Activated naive CD8-positive, alpha-beta T cell treated with anti-CD3 and anti-CD28 coated beads for 36 hours (primary cell): ENCODE data around the gene TMEM74B. TPM values are rescaled to one million over a fixed set of nuclear protein-coding genes. Genes with fewer than 3 reads are reported as not detected.

ENCODE experiments used
- DNase-seq: peaks from one replicate; pipeline ENCODE4 v3.0.0; 2021
- H3K27ac Mint-ChIP-seq: one replicate; pipeline ENCODE4 v1.8.0; 2022; ENCODE audit warnings: mild to moderate bottlenecking, moderate library complexity, mixed read lengths
- H3K27me3 Mint-ChIP-seq: one replicate; pipeline ENCODE4 v1.8.0; 2022; ENCODE audit warnings: mild to moderate bottlenecking, mixed read lengths
- H3K36me3 Mint-ChIP-seq: one replicate; pipeline ENCODE4 v1.8.0; 2021; ENCODE audit warnings: mild to moderate bottlenecking, mixed read lengths
- H3K4me1 Mint-ChIP-seq: one replicate; pipeline ENCODE4 v1.8.0; 2021; ENCODE audit warnings: mixed read lengths
- H3K4me3 Mint-ChIP-seq: one replicate; pipeline ENCODE4 v1.8.0; 2022; ENCODE audit warnings: mild to moderate bottlenecking, moderate library complexity, mixed read lengths
- H3K9me3 Mint-ChIP-seq: one replicate; pipeline ENCODE4 v1.8.0; 2022; ENCODE audit warnings: mixed read lengths
- total RNA-seq, 2 experiments: library from RNA; stranded (reverse); gene quantifications; one replicate each; pipeline ENCODE4 v1.2.3, GENCODE V29; 2021

Gene TMEM74B
- total RNA-seq, 2 experiments from 2014 or later: 1.5 to 1.9 TPM

DNA sequence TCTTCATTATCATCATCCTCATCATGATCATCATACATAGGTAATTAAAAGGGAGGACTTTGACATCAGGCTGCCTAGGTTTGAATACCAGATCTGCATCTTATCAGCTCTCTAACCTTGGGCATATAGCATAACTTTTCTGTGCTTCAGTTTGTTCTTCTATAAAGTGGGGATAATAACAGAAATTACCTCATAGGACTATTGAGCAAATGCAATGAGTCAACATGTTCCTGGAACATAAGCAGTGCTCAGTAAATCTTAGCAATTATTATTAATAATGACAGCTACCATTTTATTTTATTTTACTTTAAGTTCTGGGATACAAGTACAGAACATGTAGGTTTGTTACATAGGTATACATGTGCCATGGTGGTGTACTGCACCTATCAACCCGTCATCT is 25.7 kb upstream of the TMEM74B start:
- Mint-ChIP-seq H3K9me3 (no peaks in the 10 kb centered on the region), H3K4me3 (no peak overlapping the region), H3K36me3 (no peaks in the 10 kb centered on the region), H3K27ac (no peak overlapping the region), H3K4me1 (peaks cover 14% of the 10 kb centered on the region), H3K27me3 (no peaks in the 10 kb centered on the region)
- no peak for DNase-seq

DNA sequence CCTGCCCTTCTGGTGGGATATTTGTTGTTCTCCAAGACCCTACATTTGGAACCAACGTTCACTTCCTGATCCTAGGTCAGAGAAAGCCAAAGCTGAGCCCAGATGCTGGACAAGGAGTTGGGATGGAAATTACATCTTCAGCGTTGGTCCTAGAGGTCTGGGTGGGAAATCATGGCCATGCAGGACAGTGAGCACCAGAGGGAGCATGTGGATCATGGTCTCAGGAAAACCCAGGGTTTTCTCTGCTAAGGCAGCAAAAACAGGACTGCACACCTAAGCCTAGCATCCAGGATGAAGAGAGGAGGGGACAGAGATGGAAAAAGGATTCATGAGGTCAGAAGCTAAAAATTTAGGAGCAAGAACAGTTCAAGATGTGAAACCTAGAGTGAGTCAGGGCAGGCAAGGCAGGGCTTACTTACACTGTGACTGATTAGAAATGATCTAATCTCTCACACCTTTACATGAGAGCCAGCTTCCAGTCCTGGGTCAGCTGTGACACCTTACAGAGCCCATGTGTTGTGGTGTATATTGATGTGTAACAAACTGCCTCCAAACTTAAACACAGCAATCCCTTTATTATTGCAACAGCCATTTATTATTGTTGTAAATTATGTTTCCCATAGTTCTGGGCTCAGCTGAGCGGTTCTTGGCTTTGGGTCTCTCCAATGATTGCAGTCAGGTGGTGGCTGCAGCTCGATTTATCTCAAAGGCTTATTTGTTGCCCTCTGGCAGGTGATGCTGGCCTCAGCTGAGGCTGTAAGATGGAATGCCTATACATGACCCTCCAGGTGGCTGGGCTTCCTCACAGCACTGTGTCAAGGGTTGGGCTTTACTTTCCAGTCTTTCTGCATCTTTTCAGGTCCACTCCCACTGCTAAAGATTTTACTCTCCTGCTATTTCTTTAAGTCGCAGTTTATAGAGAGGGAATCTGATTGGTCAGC is 24.9 kb upstream of the TMEM74B start:
- Mint-ChIP-seq H3K36me3 (no peaks in the 10 kb centered on the region), H3K27ac (no peak overlapping the region)
- DNase-seq: no peak

DNA sequence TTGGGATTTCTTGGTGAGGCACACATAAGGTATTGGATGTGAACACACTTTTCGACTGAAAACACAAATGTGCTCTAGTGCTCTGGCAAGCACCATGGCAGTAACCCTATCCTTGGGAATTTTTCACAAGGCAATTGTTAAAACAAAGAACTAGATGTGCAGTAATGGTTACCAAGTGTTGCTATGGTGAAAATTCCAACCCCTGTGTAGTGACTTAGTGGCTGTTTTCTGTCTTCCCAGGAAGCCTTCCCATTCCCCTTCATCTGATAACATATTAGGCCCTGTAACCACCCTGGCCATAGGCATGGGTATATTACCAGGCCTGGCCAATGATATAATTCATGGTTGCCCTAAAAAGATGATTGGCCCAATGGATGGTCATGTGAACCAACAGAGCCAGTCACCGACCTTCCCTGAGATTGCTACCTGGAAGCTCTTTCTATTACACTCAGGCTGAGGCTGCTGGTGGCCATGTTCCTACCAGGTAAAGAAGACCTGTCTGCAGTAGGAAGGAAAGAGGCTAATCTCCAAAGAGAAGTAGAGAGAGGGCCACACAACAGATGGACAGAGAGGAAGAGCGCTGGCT is 22.6 kb upstream of the TMEM74B start:
- Mint-ChIP-seq H3K27me3 (no peaks in the 10 kb centered on the region), H3K27ac (no peak overlapping the region), H3K4me1 (no peaks in the 10 kb centered on the region), H3K4me3 (no peak overlapping the region), H3K9me3 (no peaks in the 10 kb centered on the region), H3K36me3 (no peaks in the 10 kb centered on the region)
- DNase-seq: no peak

More for the DNA sequence above, 24.9 kb upstream of the TMEM74B start:
- no peaks in the 10 kb centered on the region for H3K27me3 Mint-ChIP-seq
- no peaks in the 10 kb centered on the region for H3K9me3 Mint-ChIP-seq
- H3K4me3 Mint-ChIP-seq: no peak overlapping the region
- peaks cover 6% of the 10 kb centered on the region for H3K4me1 Mint-ChIP-seq

DNA sequence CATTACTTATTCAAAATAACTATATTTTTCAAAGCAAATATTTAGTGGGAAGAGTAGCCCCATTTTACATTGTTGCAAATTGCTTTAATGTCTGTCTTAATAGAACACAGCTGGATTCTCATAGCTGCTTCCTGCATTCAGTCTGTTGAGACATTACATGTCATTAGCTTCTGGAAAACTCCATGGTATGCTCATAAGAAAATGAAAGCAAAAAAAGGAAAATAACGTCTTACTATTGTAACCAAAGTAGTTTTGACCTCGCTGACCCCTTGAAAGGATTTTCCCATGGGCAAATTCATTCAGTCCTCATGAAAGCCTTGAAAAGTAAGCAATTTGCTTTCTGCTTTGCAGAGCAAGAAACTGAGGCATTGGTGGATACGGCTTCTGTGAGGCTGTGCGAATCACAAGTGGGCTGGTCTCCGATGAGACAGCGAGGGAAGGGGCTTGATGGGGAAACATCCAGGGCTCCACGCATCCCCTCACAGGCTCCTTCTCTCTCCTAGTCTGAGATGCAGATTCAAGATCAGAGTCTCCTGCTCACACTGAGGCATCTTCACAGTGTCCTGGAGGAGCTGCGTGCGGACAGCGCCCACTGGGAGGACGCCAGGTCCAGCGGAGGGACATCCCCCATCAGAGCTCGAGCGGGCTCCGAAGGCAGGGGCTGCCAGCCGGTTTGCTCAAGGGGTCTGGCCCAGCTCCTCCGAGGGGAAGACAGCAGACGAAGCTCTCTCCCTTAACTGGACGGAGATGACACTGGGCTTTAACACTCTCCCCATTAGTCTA is 21.8 kb upstream of the TMEM74B start:
- Mint-ChIP-seq H3K4me3 (no peak overlapping the region), H3K9me3 (no peaks in the 10 kb centered on the region), H3K27me3 (no peaks in the 10 kb centered on the region), H3K36me3 (no peaks in the 10 kb centered on the region), H3K27ac (no peak overlapping the region), H3K4me1 (no peaks in the 10 kb centered on the region)
- no peak for DNase-seq

DNA sequence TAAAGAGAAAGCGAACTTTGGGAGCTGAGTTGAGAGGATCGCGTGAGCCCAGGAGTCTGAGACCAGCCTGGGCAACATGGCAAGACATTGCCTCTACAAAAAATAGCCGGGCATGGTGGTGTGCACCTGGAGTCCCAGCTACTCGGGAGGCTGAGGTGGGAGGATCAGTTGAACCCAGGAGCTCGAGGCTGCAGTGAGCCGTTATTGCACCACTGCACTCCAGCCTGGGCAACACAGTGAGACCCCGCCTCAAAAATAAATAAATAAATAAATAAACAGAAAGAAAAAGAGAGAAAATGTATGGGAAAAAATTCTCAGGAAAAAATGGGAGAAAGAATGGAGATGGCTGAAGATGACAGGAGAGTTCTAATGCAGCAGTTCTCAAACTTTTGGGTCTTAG is 21.0 kb upstream of the TMEM74B start:
- H3K9me3 Mint-ChIP-seq: no peaks in the 10 kb centered on the region
- H3K36me3 Mint-ChIP-seq: no peaks in the 10 kb centered on the region
- no peaks in the 10 kb centered on the region for H3K4me1 Mint-ChIP-seq
- no peak for DNase-seq
- no peaks in the 10 kb centered on the region for H3K27me3 Mint-ChIP-seq
- H3K27ac Mint-ChIP-seq: no peak overlapping the region
- H3K4me3 Mint-ChIP-seq: no peak overlapping the region

DNA sequence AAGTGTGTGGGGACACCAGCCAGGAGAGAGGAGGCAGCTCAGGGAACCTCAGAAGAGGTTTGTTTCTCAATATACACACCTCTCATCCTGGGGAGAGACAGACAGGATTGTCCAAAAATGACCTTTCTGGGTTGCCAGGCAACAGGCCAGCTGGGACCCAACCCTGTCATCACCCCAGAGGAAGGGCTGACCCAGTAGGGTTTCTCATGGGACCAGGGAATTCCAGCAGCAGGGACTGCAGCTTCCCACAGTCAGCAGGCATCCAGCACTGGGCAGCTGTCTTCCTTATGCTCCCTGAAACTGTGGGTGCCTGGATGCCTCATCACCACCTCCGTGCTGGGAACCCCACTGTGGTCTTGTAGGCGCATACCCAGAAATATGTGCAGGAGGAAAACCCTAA is 19.8 kb upstream of the TMEM74B start:
- no peaks in the 10 kb centered on the region for H3K36me3 Mint-ChIP-seq
- H3K9me3 Mint-ChIP-seq: no peaks in the 10 kb centered on the region
- H3K4me1 Mint-ChIP-seq: no peaks in the 10 kb centered on the region
- no peak overlapping the region for H3K4me3 Mint-ChIP-seq
- H3K27me3 Mint-ChIP-seq: no peaks in the 10 kb centered on the region
- no peak overlapping the region for H3K27ac Mint-ChIP-seq
- no peak for DNase-seq

DNA sequence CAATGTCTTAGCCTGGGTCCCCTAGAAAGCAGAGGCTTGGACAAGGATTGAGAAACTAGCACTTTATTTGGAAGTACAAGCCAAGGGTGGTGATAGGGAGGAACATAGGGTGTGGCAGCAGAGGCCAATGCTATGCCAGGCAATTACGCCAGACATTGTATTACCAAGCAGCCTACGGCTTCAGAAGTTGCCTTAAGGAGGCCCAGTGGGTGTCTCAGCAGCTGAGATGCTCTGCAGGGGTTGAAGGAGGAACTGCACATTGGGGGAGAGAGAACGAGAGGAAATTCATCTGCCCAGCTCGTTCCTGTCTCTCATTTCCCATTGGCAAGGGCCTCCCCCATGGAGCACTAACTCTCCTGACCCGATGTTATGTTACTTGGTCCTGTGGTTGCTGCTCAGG is 19.3 kb upstream of the TMEM74B start:
- H3K36me3 Mint-ChIP-seq: no peaks in the 10 kb centered on the region
- no peak overlapping the region for H3K4me3 Mint-ChIP-seq
- H3K4me1 Mint-ChIP-seq: no peaks in the 10 kb centered on the region
- no peak for DNase-seq
- no peaks in the 10 kb centered on the region for H3K9me3 Mint-ChIP-seq
- no peaks in the 10 kb centered on the region for H3K27me3 Mint-ChIP-seq
- no peak overlapping the region for H3K27ac Mint-ChIP-seq

DNA sequence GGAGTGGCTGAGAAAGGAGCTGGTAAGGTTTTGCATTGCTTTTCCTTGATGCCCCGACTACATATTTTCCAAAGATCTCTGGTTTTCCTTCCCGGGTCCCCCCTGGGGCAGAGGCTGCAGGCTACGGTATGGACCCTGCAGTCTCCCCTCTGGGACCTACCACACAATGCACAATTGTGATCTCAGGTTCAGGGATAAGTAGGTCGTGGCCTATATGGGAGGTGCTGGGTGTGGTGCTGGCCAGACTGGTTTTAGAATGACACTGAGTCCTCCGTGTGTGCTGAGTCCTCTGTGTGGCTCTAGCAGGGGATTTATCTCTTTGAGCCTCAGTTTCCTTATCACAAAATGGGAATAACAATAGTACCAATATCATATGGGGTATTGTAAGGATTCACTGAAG is 18.8 kb upstream of the TMEM74B start:
- no peaks in the 10 kb centered on the region for H3K9me3 Mint-ChIP-seq
- H3K4me1 Mint-ChIP-seq: no peaks in the 10 kb centered on the region
- no peaks in the 10 kb centered on the region for H3K36me3 Mint-ChIP-seq
- DNase-seq: no peak
- no peak overlapping the region for H3K27ac Mint-ChIP-seq
- no peaks in the 10 kb centered on the region for H3K27me3 Mint-ChIP-seq
- no peak overlapping the region for H3K4me3 Mint-ChIP-seq

DNA sequence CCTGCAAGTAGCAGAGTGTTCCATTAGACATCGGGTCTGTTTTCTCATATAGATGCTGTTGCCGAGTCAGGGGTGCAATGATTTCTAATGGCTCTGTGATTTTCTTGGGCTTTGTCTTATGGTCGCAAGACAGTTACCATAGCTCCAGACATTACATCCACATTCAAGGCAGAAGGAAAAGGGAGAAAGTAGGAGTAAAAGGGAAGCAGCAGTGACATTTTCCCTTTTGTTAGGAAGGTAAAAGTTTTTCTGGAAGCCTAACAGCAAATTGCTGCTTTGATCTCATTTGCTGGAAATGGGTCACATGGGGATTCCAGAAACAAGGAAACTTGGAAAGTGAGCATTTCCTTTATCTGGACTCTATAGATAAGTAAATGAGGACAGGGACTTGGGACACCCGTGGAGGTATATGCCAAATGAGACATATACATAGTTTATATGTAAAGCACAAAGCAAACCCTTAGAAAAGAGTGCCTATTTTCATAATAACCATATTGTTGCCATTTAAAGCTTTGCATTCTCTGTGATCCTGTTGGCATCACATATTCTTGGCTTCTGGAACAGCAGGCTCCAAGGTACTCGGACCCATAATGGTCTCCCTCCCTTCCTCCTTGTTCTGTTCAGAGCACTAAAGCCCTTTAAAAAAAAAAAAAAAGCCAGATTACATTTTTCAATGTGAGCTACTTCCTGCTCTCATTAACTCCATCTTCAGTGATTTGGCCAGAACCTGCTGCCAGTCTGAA is 18.2 kb upstream of the TMEM74B start, which contains the start of gene C20orf202:
TSS of gene C20orf202 (plus strand) at position 693 of the 743 bp plus-strand sequence. CDS start 132 bp downstream, outside the sequence.
- H3K27me3 Mint-ChIP-seq: no peaks in the 10 kb centered on the region
- H3K36me3 Mint-ChIP-seq: no peaks in the 10 kb centered on the region
- no peaks in the 10 kb centered on the region for H3K9me3 Mint-ChIP-seq
- no peak for DNase-seq
- no peaks in the 10 kb centered on the region for H3K4me1 Mint-ChIP-seq
- no peak within 1 kb of the TSS for H3K27ac Mint-ChIP-seq
- H3K4me3 Mint-ChIP-seq: no peak within 1 kb of the TSS

DNA sequence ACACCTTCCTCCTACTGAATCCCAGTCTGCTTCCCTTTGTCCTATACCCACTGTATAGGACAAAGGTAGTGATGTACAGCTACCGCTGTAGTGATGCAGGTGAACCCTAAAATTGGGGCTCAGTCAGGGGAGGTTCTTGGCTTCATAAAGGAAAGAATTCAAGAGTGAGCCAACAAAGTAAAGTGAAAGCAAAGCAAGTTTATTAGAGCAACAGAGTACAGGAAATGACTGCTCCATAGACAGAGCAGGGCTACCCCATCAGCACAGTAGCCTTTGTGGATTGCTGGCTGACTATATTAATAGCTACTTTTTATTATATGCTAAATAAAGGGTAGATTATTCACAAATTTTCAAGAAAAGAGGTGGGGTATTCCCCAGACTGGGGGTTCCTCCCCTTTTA is 15.2 kb upstream of the TMEM74B start:
- Mint-ChIP-seq H3K36me3 (no peaks in the 10 kb centered on the region), H3K27ac (no peak overlapping the region), H3K9me3 (peaks cover 6% of the 10 kb centered on the region), H3K27me3 (no peaks in the 10 kb centered on the region), H3K4me3 (no peak overlapping the region), H3K4me1 (no peaks in the 10 kb centered on the region)
- DNase-seq: no peak

DNA sequence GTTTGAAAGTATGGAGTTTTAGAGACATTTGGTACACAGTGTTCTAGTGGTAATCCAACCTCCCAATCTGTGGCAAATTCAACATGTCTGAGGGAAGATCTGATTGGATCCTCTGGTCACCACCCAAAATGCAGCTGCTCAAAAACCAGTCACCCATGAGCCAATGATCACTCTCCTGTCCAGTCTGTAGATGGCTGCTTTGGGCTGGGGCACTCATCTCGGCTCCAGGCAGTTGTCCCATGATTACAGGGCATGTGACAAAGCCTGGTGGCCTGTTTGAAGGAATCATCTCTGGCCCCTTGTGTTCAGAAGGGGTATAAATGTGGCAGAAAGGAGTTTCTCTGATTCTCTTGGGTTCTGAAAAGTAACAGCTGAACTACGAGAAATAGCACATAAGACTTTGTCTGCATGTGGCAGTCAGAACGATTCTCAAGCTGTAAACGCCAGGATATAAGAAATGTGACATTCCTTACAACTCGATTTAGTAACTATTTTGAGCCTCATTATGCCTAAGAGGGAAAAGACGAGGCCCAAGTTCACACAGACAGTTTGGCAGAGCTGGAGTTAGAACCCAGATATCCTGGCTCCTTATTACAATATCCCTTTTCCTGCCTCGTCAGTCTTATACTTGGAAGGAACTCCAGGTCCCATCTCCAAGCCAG is 14.6 kb upstream of the TMEM74B start:
- peaks cover 6% of the 10 kb centered on the region for H3K9me3 Mint-ChIP-seq
- no peaks in the 10 kb centered on the region for H3K4me1 Mint-ChIP-seq
- no peak for DNase-seq
- no peak overlapping the region for H3K27ac Mint-ChIP-seq
- H3K36me3 Mint-ChIP-seq: no peaks in the 10 kb centered on the region
- no peaks in the 10 kb centered on the region for H3K27me3 Mint-ChIP-seq
- no peak overlapping the region for H3K4me3 Mint-ChIP-seq

DNA sequence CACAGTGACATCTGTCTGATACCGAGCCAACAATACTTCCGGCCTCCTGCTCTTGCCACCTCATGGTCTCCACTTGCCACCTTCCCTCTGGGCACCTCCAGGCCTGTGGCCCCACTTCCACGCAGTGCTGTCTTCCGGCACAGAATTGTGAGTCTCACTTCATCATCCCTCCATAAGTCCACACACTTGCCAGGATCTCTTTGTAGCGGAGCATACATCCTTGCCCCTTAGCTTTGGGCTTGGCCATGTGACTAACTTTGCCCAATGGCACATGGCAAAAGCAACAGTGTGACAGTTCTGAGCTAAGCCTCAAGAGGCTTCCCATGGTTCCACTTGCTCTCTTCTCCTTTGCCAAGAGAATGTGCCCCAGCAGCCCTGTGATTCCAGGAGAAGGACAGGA is 14.0 kb upstream of the TMEM74B start:
- H3K9me3 Mint-ChIP-seq: peaks cover 6% of the 10 kb centered on the region
- H3K4me1 Mint-ChIP-seq: no peaks in the 10 kb centered on the region
- no peak overlapping the region for H3K4me3 Mint-ChIP-seq
- no peak for DNase-seq
- H3K36me3 Mint-ChIP-seq: no peaks in the 10 kb centered on the region
- no peaks in the 10 kb centered on the region for H3K27me3 Mint-ChIP-seq
- H3K27ac Mint-ChIP-seq: no peak overlapping the region

DNA sequence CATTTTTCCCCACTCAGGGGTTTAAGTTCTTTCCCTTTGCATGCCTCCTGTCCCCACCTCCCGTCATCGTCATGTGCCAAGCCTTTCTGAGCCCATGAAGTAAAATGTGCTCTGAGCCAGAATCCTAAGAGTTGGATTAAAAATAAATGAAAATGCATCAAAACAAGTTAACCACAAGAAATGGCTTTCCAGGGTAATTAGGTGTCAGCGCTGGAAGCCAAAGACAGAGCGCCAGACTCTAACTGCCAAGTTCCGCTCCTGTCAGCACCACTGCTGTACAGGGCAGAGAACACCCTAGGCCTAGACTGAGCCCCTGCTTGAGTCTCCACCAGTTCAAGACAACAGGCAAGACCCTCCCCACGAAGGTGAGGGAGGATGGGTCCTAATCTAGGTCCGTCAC is 13.0 kb upstream of the TMEM74B start:
- no peak for DNase-seq
- no peaks in the 10 kb centered on the region for H3K4me1 Mint-ChIP-seq
- no peaks in the 10 kb centered on the region for H3K36me3 Mint-ChIP-seq
- no peak overlapping the region for H3K27ac Mint-ChIP-seq
- peaks cover 6% of the 10 kb centered on the region for H3K9me3 Mint-ChIP-seq
- no peaks in the 10 kb centered on the region for H3K27me3 Mint-ChIP-seq
- no peak overlapping the region for H3K4me3 Mint-ChIP-seq

DNA sequence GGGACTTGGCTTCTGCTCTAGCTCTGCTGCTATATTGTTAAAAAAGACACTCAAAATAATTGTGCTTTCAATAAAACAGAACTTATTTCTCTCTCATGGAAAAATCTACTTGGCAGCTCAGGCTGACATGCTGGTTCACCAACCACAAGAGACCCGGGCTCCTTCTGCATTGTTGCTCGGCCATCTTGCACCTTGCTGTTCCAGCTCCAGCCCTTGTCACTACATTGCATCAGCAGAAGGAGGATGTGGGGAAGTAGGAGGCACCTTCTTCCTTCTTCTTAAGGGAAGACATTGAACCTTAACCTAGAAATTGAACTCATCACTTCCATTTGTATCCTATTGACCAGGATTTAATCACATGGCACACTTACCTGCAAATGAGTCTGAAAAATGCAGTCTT is 11.9 kb upstream of the TMEM74B start:
- H3K4me1 Mint-ChIP-seq: no peaks in the 10 kb centered on the region
- H3K27ac Mint-ChIP-seq: no peak overlapping the region
- H3K4me3 Mint-ChIP-seq: no peak overlapping the region
- H3K9me3 Mint-ChIP-seq: peaks cover 6% of the 10 kb centered on the region
- H3K36me3 Mint-ChIP-seq: no peaks in the 10 kb centered on the region
- DNase-seq: no peak
- H3K27me3 Mint-ChIP-seq: no peaks in the 10 kb centered on the region
